NCI-H82 treated with DMSO at 0.1 percent for 48 hours (cell line): ENCODE data around the gene LSS.
"Not testable (repeated sequence)": the region's sequence is repeated elsewhere in the genome, so short reads cannot be mapped to it uniquely, and the experiment has no call there.

Experiments
- DNase-seq: peaks from one replicate; lab custom pipeline; 2025; ENCODE audit not compliant: unreplicated experiment; lab: John Stamatoyannopoulos, UW

The LSS gene

GRCh38 chr21:46171996-46172862, 56.3 kb downstream of the LSS start:
- DNase-seq, result no peak

DNA sequence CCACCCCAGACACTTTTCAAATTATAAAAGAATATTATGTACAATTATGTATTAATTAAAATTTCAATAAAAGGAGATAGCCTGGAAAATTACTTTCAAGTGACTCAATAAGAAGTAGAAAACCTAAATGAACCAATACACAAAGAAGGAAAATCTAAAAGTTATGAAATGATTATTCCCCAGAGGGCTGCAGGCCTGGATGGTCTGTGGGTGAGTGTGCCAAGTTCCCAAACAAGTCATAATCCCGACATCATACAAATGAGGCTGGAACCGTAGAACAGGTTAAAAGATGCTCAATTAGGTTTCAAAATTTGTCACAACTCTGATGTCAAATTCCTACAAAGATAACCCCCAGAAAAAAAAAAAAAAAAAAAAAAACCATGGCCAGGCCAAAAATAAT, 57.0 kb downstream of the LSS start:
- no peak for DNase-seq

- not testable (repeated sequence) for DNase-seq
These were observed 58.0 kb downstream of the LSS start for GRCh38 chr21:46170436-46171193.

GRCh38 chr21:46168659-46169386, 59.8 kb downstream of the LSS start:
- DNase-seq, result no peak

DNA sequence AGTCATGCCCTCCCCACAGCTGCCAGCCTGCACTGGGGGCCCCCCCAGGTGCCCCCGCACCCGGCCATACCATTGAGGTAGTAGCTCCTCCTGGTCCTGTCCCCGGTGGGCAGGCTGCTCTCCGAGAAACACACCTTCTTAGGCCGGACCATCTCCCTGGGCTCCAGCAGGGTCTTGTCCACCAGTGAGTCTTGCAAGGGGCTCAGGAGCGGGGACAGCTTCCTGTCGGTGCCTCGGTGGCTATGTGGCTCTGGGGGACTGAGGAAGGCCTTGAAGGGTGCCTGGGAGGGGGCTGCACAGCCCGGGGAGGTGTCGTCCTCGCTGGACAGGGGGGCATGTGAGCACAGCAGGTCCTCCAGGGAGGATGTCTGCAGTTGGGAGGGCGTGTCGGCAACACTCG, 60.3 kb downstream of the LSS start:
- DNase-seq, result no peak

- no peak for DNase-seq
These were observed 63.5 kb downstream of the LSS start for GRCh38 chr21:46165098-46165497.

DNA sequence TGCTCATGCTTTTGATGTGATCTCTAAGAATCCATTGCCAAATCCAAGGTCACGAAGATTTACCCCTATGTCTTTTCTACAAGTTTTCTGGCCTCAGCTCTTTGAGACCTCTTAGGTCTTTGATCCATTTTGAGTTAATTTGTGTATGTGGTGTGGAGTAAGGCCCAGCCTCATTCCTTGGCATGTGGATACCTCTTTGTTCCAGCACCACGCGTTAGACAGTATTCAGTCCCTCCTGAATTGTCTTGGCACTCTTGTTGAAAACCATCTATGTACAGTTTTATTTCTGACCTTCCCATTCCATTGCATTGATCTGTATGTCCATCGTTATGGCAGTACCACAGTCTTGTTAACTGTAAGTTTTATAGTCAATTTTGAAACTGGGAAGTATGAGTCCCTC, 65.2 kb downstream of the LSS start:
- no peak for DNase-seq

GRCh38 chr21:46161633-46162592, 66.7 kb downstream of the LSS start:
- DNase-seq, result no peak

- no peak for DNase-seq
These were observed 67.5 kb downstream of the LSS start for GRCh38 chr21:46160907-46161632.

DNA sequence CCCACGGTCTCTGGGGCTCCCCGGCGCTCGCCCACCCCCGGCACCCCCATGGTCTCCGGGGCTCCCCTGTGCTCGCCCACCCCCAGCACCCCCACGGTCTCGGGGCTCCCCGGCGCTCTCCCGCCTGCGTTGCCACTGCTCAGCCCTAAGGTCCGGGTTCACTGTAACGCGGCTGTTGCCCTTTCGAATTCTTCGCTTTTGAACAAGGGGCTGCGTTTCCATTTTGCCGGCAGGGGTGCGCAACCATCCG, 68.0 kb downstream of the LSS start:
- no peak for DNase-seq

DNA sequence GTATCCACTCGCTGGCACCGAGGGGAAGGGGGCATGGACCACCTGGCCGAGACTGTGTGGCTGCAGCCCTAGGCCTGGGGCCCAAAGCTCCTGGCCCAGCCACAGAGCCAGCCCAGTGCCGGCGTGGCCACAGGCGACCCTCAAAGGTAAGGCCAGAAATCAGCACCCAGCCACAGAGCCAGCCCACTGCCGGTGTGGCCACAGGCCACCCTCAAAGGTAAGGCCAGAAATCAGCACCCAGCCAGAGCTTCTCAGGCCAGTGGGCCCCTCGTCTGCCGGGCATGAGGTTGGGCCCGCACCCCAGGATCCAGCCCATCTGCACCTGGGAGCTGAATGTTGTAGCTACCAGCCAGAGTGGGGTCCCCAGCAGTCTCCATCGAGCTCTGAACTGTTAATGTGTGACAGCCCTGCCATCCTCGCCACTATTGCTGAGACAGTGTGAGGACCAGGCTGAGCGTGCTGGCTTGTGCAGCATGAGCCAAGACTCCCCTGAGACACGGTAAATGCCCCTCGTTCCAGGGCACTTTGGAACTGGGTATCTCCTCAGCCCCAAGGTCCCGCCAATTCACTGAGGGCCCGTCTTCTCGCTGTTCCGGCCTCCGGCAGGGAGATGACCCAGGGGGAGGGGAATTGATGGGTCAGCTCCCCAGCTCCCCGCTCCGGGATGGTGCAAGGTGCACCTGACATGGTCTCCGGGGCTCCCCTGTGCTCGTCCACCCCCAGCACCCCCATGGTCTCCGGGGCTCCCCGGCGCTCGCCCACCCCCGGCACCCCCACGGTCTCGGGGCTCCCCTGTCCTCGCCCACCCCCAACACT, 68.5 kb downstream of the LSS start:
- DNase-seq, result no peak

DNA sequence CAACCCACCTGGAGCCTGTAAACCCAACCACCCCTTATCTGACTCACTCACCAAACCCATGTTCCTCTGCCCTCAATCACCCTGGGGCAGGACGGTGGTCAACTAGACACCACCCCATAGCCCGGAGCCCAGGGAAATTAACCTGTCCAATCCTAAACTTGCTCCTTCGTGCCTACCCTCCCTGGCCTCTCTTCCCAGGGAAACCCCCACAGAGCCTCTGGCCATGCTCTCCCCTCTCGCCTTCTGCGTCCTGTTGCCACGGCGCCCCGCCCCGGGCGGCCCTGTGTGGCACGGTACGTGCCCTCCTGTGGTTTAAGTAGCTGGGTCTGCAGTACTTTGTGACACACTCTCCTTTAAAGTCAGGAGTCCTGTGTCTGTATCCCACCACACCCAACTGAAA, 69.2 kb downstream of the LSS start:
- DNase-seq, result no peak

GRCh38 chr21:46158666-46159300, 69.8 kb downstream of the LSS start:
- no peak for DNase-seq

GRCh38 chr21:46157987-46158451, 70.6 kb downstream of the LSS start:
- no peak for DNase-seq

DNA sequence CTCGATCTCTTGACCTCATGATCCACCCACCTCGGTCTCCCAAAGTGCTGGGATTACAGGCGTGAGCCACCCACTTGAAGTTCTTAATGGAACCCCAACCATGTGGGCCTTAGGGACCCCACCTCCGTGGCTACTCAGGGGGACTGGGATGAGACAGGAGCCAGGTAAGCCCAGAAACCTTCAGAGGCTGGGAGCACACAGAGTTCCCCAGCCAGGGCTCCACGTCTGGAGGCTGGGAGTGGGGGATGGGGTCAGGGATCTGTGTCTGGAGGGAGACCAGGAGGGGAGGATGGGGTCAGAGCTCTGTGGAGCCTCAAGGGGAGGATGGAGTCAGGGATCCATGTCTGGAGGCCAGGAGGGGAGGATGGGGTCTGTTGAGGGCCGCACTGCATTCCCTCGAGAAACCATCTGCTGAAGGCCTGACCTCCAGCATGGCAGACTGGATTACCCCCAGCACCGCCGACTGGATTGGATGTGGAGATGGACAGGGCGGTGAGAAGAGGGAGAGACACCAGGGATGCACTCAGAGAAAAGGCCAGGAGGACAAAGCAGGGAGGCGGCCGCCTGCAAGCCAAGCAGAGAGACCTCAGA, 71.1 kb downstream of the LSS start:
- DNase-seq, result no peak

- DNase-seq, result no peak
These were observed 71.9 kb downstream of the LSS start for GRCh38 chr21:46156678-46157077.

GRCh38 chr21:46156378-46156645, 72.3 kb downstream of the LSS start:
- DNase-seq, result no peak

- DNase-seq, result no peak
These were observed 72.8 kb downstream of the LSS start, which contains the start of gene FTCD for GRCh38 chr21:46155514-46156377. TSS of gene FTCD (minus strand) at chr21:46155579. CDS start at chr21:46155523, 56 bp downstream.
